GM18870 (cell line): ENCODE data around the gene JDP2.

Source experiments
- ATAC-seq: cut with Tn5 transposase; IDR thresholded peaks from one replicate; pipeline ENCODE4 v1.9.1; 2021; ENCODE audit warnings: moderate library complexity; ENCODE audit not compliant: unreplicated experiment

JDP2 gene

DNA sequence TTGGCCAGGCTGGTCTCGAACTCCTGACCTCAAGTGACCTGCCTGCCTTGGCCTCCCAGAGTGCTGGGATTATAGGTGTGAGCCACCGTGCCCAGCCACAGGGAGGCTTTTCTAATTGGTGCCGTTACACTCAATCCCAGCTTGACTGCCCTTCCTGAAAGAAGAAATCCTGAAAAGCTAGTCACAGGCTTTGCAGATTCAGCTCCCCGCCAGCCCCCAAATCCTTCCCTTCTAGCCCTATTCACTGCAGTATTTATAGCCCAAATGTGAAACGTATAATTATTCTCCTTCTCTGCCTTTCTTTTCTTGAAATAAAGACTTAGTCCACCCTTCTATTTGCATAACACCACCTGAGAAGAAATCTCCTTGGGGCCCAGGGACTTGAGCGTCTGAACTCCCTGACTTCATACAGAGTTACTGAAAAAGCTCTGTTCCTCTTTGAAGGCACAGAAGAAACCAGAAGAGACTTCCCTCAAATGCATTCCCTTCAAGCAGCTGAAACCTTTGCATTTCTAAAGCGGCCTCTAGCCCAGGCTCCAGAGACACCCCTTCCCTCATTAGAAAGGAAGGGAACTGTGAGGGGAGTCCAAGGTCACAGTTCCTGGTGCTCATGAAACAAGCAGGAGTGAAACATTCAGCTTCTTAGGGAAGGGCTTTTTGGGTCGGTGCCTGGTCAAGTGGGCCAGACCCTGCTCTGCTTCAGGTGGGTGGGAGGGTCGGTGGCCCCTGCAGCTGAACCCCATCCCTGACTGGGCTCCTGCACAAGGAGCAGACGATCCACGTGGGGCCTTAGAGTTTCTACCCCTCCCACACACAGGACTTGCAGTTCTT is 52.2 kb downstream of the JDP2 start:
- ATAC-seq = no peak

- ATAC-seq = no peak
Observed at GRCh38 chr14:75482366-75482765, 54.5 kb downstream of the JDP2 start.

GRCh38 chr14:75484711-75485429 is 57.0 kb downstream of the JDP2 start:
- ATAC-seq = no peak

GRCh38 chr14:75486318-75486717 is 58.5 kb downstream of the JDP2 start:
- no peak for ATAC-seq

DNA sequence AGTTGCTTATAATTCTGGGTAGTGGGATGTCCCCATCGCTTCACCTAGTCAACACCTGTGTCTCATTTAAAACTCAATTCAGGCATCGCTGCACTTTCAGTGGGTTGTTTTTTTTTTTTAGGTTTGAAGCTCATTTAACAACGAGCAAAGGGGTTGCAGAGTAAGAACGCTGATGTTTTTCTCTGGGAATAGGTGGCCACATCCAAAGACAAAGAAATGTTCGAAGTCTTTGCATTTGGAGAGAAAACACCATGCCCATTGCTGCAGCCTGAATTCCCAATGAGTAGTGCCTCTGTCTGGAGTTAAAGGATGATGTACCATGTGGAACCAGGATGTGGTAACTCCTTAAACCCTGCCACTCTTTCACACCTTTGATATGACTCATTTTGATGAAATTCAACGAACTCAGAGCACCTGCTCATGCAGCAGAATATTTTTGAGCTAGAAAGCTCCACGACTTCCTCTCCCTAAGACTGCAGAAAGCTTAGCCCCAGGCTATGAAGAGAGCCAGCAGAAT is 59.4 kb downstream of the JDP2 start:
- ATAC-seq = peak; percentile 52

- ATAC-seq = no peak
Observed at GRCh38 chr14:75489480-75489837, 61.6 kb downstream of the JDP2 start.

GRCh38 chr14:75491376-75491978 is 63.7 kb downstream of the JDP2 start:
- ATAC-seq = no peak

DNA sequence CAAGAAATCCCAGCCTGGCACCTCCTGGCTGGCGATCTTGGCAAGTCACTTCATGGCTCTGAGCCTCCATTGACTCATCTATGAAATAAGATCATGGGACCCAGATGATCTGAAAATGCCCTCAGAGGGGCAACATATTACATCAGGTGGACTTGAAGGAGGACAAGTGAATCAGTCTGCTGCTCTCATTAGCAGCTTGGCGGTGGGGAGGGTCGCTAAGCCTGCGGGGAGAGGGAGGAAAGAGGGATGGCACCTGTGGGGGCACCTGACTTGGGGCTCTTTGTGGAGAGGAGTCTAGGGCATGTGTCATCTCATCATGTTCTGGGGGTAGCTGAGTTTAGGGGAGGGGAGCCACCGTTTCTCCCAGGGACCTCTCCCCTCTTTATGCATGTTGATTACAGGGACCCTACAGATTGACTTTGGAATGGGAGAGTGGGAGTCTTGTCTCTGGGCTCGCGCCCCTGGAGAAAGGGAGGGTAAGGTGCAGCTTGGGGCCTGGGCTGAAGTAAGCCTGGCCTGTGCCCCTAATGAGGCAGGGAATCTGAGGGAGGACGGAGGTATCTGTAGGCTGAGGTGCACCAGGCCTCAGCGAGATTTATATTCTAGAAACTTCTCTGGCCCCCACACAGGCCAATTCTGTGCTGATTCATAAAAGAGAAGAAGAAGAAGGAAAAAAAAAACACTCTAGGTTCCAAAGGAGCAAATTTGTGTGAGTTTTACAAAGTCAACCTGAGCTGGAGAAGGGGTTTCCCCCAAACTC is 65.2 kb downstream of the JDP2 start:
- no peak for ATAC-seq

DNA sequence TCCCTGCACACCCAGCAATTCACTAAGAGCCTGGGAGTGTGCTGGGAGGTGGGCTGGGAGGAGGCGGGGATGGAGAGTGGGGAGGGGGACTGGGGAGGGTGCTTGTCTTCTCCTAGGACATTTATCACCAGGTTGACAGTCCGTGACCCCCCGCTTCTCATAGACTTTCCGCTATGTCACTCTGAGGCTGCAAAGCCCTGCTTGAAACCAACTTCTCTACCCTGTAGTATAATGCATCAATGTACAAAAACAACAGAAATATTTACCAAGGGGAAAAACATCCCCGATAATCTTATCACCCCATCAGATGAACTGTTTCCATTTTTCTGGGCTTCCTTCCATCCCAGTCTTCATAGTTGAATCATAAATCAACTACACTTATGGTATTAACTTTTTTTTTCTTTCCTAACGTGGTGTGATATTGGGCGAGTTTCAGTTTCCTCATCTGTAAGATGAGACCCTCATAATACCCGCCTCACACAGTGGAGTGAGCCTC is 65.8 kb downstream of the JDP2 start:
- ATAC-seq = no peak

DNA sequence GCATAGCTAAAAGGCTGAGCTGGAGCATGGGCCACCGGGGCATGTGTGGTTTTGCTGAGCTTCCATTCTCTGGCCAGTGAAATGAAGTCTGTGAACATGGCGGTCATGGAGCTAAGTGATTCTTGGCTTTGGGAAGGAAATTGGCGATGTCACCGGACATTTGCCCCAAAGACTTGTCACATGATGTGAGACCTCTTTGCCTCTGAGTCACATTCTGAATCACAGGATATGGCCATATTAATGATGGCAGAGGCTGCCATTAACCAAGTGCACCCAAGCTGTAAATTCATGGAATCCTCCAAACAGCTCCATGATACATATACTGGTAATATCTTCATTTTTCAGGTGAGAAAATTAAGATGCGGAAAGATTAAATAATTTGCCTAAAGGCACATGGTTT is 67.1 kb downstream of the JDP2 start:
- ATAC-seq = no peak

DNA sequence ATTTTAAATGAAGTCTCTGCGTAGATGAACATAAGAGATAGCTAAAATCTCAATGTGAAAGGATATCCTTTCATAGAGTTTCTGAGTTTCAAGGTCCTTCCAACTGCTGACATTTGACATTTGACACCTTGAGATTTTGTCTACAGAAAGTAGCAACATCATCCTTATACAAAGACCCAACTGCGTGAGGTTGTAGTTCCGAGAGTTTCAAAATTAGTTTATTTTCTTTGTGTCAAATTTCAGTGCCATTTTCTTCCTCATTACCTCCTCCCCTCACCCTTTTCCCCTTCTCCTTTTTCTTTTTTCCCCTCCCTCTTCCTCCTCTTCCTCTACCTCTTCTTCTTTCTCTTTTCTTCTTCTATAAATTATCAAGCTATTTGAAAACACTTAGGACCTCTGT is 67.6 kb downstream of the JDP2 start:
- no peak for ATAC-seq

DNA sequence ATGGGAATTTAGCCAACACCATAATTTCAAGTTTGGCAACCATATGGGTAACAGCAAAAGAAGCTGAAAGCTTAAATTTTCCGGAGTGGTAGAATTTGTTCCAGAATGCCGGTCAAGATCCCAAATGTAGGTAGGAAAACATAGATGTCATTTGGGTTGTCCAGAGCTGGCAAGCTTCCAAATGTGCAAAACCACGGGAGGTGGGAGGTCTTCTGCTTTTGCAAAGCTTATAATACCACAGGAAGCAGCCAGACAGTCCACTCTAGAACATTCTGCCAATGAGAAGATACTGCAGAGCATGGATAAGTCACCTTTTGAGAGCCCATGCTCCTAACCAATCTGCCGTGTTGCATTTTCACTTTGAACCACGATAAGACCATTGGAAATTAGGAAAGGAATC is 68.1 kb downstream of the JDP2 start:
- ATAC-seq = no peak

DNA sequence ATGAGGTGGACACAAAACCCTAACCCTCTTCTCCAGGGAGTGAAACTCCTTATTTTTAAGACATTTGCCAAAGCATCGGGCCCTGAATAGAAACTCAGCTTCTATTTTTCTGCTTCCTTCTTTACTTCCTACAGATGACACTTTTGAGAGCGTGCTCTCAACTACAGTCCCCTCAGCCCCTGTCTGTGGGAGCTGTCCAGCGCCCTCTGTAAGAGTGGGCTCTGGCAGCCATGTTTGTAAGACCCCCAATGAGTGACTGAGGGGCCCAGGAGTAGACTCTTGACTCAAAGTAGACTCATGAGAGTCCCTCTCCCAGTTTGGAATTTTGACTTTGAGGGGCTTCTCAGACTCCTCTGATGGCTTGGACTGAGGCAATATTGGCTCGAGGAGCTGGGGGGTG is 68.9 kb downstream of the JDP2 start:
- no peak for ATAC-seq

DNA sequence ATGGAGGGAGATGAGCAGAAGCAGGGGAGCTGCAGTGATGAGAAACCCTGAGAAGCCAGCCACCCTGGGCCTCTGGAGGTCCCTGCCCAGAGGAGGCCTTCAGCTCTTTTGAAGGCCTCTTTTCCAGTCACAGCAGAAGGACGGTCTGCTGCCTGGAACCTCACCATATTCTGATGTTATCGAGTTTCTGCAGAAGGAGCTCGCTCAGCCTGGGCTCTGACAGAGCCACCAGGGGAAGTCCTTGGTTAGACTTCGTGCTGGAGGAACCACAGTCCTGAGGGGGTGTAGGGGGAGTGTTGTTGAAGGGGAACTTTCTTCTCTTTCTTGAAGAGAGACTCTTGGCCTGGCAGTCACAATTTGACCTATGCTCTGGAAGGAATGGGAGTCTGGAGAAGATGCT is 69.4 kb downstream of the JDP2 start:
- no peak for ATAC-seq

GRCh38 chr14:75497701-75498100 is 69.9 kb downstream of the JDP2 start:
- ATAC-seq = no peak

DNA sequence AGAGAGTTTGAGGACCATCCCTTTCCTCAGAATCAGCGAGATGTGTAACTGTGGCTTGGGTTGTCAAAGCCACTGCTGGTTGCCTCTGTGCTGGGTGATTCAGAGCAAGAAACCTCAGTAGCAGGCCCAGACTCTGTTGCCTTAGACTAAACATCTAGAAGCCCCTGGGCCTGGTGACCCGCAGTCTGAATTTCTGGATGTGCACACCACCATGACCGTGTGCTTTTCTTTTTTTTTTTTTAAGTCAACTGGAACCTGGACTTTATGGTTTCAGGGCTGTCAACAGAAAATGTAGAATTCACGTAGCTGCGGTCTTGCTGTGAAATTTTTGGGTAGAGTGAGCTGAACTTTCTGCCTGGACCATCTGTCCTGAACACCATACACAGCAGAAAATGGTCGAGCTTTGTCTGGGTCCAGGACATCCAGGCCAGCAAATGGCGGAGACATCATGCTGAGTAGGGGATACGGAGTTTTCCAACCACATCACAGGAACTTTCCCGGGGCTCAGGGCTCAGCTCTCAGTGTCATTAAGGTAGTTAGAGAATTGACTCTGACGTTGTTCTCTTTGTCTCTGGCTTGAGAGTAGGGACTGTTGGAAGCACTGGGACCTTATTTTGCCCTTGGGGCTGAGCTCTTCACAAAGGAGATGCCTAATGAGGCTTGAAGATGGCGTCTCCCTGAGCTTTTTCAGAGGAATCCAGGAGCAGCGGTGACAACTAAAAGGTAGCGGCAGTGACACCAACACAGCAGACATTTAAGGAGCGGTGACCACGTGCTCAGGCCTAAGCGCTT is 71.5 kb downstream of the JDP2 start:
- ATAC-seq = peak; percentile 62

- no peak for ATAC-seq
Observed at GRCh38 chr14:75501080-75501479, 73.3 kb downstream of the JDP2 start.

- ATAC-seq = no peak
Observed at GRCh38 chr14:75504411-75504810, 76.6 kb downstream of the JDP2 start.

DNA sequence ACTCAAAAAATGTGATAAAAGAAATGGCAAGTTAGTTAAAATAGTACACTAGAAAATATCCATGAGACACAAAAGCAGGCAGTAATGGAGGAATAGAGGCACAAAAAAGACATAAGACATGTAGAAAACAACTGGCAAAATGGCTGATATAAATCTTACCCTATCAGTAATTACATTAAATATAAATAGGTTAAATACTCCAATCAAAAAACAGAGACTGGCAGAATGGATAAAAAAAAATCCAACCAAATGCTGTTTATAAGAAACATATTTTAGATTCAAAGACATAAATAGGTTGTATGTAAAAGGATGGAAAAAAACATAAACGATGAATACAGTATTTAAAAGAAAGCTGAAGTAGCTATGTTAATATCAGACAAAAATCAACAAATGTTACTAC is 79.1 kb downstream of the JDP2 start:
- ATAC-seq = no peak

GRCh38 chr14:75510547-75510946 is 82.7 kb downstream of the JDP2 start:
- no peak for ATAC-seq
